Measurements from ENCODE around the gene TMEM165.
"Not testable (repeated sequence)": the region's sequence is repeated elsewhere in the genome, so short reads cannot be mapped to it uniquely, and the experiment has no call there.

Gene TMEM165

GRCh38 chr4:55395529-55396307, at the start of gene TMEM165:
TMEM165 (plus strand) TSS chr4:55395957; CDS start chr4:55396190, 233 bp downstream.
- peak; percentile 92 for DNase-seq (ENCODE audit: low spot score)

- peak; percentile 92 for DNase-seq (ENCODE audit: low spot score)
These were observed 49.5 kb upstream of the TMEM165 start, which contains the start of gene SRD5A3 for GRCh38 chr4:55345980-55346850. SRD5A3 (plus strand) TSS chr4:55346242; CDS start chr4:55346337, 95 bp downstream.

- DNase-seq (ENCODE audit: low spot score): no peak
These were observed 48.9 kb upstream of the TMEM165 start for GRCh38 chr4:55346851-55347255.

- no peak for DNase-seq (ENCODE audit: low spot score)
These were observed 48.0 kb upstream of the TMEM165 start for GRCh38 chr4:55347610-55348228.

- no peak for DNase-seq (ENCODE audit: low spot score)
These were observed 47.3 kb upstream of the TMEM165 start for GRCh38 chr4:55348466-55348865.

GRCh38 chr4:55350870-55351269, 44.9 kb upstream of the TMEM165 start:
- not testable (repeated sequence) for DNase-seq (ENCODE audit: low spot score)

- DNase-seq (ENCODE audit: low spot score): no peak
These were observed 43.9 kb upstream of the TMEM165 start for GRCh38 chr4:55351824-55352223.

GRCh38 chr4:55352726-55353125, 43.0 kb upstream of the TMEM165 start:
- no peak for DNase-seq (ENCODE audit: low spot score)

GRCh38 chr4:55353228-55353747, 42.5 kb upstream of the TMEM165 start:
- DNase-seq (ENCODE audit: low spot score): not testable (repeated sequence)

- DNase-seq (ENCODE audit: low spot score): no peak
These were observed 41.1 kb upstream of the TMEM165 start for GRCh38 chr4:55354648-55355047.

- no peak for DNase-seq (ENCODE audit: low spot score)
These were observed 40.2 kb upstream of the TMEM165 start for GRCh38 chr4:55355555-55355954.

GRCh38 chr4:55356991-55357461, 38.7 kb upstream of the TMEM165 start:
- DNase-seq (ENCODE audit: low spot score): no peak

- no peak for DNase-seq (ENCODE audit: low spot score)
These were observed 37.5 kb upstream of the TMEM165 start for GRCh38 chr4:55358246-55358645.

GRCh38 chr4:55358668-55359067, 37.1 kb upstream of the TMEM165 start:
- DNase-seq (ENCODE audit: low spot score): no peak

- DNase-seq (ENCODE audit: low spot score): no peak
These were observed 36.3 kb upstream of the TMEM165 start for GRCh38 chr4:55359397-55359916.

GRCh38 chr4:55362938-55363337, 32.8 kb upstream of the TMEM165 start:
- not testable (repeated sequence) for DNase-seq (ENCODE audit: low spot score)

GRCh38 chr4:55363691-55364351, 31.9 kb upstream of the TMEM165 start:
- DNase-seq (ENCODE audit: low spot score): peak; percentile 84

GRCh38 chr4:55364691-55365344, 30.9 kb upstream of the TMEM165 start:
- DNase-seq (ENCODE audit: low spot score): peak; percentile 93

GRCh38 chr4:55365345-55365728, 30.4 kb upstream of the TMEM165 start:
- no peak for DNase-seq (ENCODE audit: low spot score)

GRCh38 chr4:55366621-55367020, 29.1 kb upstream of the TMEM165 start:
- no peak for DNase-seq (ENCODE audit: low spot score)
